GM18498 (cell line): ENCODE data around the gene LGALSL.

Experiments used
- ATAC-seq: cut with Tn5 transposase; IDR thresholded peaks from one replicate; pipeline ENCODE4 v1.9.1; 2021; ENCODE audit warnings: mild to moderate bottlenecking, moderate library complexity; ENCODE audit not compliant: unreplicated experiment

Gene LGALSL

GRCh38 chr2:64453770-64454385 lies at the start of gene LGALSL:
Gene LGALSL, plus strand, starts transcription at chr2:64454162. Its CDS starts 384 bp downstream, at chr2:64454546.
- ATAC-seq = peak; percentile 80

GRCh38 chr2:64404743-64405142 lies 49.2 kb upstream of the LGALSL start:
- no peak for ATAC-seq

DNA sequence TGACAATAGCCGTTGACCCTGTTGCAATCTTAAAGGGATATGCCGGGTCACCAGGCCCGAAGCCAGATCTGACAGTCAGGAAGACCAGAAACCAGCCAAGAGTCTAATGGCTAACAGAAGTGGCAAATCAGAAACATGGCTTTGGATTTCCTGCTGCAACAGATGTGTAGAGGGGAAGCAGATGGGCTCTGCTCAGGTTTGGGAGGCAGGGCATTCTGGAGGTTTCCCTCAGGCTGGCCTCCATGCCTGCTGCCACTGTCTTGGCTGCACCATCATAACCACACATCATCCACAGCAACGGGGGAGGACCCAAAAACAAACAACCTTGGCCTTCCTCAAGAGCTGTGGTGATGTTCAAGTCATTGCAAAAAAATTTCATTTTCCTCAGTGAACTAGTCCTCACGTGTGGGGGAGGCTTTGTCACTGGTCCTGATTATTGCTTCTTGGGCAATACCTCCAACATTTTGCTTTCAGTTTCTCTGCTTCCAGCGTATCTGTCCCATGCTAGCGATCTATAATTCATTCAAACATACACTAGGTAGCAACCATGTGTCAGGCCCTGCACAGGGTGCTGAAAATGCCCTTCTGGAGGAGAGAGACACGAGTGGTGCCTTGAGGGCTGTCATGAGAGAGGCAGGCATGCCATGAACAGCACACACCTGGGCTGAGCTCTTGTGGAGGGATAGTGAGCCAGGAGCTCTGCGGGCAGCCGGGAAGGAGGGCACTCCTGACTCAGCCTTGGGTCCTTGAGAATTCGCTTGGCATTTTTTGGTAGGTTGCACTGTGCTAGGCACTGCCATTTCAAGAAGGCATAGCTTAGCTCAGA lies 48.2 kb upstream of the LGALSL start:
- no peak for ATAC-seq

- ATAC-seq = no peak
Observed at GRCh38 chr2:64406407-64406774, 47.6 kb upstream of the LGALSL start.

GRCh38 chr2:64408031-64408430 lies 45.9 kb upstream of the LGALSL start:
- no peak for ATAC-seq

- no peak for ATAC-seq
Observed at GRCh38 chr2:64410671-64411070, 43.3 kb upstream of the LGALSL start.

DNA sequence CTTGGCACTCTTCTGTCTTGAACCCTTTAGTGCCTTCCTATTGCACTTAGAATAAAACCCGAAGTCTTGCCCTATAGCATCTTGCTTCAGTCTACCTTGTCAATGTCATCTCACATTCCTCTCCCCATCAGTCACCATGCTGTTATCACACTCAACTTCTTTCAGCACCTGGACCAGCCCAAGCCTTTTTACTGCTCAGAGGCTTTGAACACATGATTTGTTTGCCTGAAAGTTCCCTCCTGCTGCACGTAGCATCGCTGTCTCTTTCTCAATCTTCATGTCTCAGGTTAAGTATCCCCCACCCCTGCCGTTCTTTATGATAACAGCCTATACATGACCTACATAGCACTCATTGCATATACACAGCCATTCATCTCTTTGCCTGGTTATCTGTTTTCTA lies 41.3 kb upstream of the LGALSL start:
- ATAC-seq = no peak

DNA sequence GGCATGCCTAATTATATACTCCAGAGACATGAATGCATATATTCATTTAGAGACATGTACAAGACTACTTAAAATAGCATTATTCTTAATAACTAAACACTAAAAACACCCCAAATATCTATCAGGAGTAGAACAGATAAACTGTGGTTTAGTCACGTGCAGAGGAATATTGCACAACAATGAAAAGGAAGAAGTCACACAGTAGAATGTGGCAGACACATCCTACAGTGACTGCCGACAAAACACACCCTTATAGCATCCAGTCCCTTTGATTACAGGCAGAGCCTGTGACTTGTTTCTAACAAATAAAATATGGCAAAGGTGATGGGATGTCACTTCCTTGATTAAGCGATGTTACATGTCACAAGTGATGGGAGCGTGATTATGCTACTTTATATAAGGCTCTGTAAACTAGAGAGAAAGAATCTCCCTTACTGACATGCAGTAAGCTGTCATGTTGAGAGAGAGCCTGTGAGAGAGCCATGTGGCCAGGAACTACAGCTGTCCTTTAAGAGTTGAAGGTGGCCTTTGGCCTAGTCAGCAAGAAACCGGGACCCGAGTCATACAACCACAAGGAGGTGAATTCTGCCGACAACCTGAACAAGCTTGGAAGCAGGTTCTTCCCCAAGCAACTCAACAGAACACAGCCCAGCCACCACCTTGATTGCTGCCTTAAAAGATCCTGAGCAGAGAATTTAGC lies 39.1 kb upstream of the LGALSL start:
- no peak for ATAC-seq

DNA sequence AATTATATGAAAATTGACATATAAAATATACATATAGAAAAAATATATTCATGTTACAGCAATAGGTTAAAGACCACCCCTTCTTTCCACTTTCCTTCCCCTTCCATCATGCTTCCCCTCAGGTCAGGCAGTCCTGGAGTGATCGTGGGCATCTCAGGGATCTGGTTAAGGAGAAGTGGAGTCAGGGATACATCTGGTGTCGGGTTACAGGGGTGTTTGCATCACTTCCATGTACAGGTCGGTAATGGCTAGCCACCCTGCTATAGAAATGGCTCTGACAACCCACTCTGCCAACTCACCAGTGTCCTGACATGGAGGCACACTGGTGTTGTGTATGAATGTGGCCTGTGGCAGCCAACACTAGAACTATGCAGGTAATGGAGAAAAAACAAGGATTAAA lies 36.3 kb upstream of the LGALSL start:
- no peak for ATAC-seq

GRCh38 chr2:64419596-64420165 lies 34.3 kb upstream of the LGALSL start:
- no peak for ATAC-seq

GRCh38 chr2:64420677-64421076 lies 33.3 kb upstream of the LGALSL start:
- no peak for ATAC-seq

DNA sequence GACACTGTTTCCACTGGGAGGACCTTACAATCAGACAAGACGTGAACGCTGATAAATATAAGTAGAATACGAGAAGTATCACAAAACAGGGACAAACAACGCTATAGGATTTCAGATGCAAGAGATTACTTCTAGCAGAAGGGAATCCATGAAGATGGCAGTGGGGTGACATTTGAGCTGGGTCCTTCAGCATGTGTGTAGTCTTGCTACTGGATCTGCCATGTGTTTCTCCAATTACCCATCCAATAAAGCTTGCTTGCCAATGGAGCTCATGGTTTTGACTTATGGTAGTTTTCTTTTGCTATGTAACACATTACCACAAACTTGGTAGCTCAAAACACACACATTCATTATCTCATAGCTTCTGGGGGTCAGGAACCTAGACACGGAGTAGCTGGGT lies 32.8 kb upstream of the LGALSL start:
- ATAC-seq = no peak

DNA sequence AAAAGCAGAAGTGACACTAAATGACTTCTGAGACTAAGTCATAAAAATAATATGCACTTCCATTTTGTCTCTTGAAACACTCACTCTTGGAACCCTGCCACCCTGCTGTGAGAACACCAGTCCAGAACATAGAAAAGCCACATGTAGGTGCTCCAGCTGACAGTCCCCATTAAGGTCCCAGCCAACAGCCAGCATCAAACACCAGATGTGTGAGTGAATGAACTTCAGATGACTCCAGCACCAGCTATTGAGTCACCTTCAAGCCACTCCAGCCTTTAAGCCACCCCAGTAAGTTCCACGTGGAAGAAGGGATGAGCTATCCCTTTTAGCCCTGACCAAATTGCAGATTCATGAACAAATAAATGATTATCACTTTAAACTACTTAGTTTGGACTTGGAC lies 31.5 kb upstream of the LGALSL start:
- no peak for ATAC-seq

GRCh38 chr2:64423303-64423702 lies 30.7 kb upstream of the LGALSL start:
- no peak for ATAC-seq

- ATAC-seq = no peak
Observed at GRCh38 chr2:64424416-64424987, 29.5 kb upstream of the LGALSL start.

DNA sequence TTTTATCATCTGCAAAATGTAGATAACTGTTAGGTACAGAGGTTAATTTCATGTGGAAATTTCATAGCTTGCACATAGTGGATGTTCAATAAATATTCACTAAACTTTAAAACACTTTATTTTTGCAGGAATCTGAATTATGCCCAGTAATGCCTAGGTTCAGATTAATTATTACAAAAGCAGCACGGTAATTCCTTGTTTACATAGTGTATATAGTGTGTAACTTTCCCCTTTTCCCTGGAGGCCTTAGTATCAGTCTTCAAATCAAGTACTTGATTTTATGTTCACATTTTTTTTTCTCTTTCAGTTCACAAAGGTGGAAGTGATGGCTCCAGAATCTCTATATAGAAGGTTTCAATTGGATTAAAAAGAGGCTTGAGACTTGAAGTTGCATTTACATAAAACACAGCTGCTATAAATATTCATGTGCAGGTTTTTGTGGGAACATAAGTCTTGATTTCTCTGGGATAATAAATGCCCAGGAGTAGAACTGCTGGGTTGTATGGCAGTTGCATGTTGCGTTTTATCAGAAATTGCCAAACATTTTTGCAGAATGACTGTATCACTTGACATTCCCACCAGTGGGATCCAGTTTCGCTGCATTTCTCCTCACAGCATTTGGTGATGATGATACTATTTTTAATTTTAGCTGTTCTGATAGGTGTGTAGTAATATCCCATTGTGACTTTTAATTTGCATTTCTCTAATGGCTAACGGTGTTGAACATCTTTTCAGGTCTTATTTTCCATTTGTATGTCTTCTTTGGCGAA lies 27.6 kb upstream of the LGALSL start:
- ATAC-seq = no peak

GRCh38 chr2:64434039-64434657 lies 19.8 kb upstream of the LGALSL start:
- ATAC-seq = no peak

DNA sequence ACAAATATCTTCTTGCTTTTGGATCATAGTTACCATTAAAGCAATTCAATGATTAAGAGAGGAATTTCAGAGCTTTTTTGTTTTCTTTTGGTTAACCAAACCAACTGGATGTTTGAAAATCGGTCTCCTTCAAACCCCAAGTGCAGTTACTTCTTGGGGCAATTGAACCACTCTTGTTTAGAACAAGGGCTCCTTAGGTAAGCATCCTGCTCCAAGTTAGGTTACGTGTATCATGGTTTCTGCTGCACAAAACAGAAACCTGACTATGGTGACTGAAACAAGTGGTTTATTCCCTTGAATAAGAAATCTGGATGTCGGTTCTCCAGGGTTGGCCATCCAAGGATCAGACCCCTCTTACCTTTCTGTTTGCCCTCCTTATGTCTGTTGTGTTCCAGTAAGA lies 16.1 kb upstream of the LGALSL start:
- no peak for ATAC-seq

DNA sequence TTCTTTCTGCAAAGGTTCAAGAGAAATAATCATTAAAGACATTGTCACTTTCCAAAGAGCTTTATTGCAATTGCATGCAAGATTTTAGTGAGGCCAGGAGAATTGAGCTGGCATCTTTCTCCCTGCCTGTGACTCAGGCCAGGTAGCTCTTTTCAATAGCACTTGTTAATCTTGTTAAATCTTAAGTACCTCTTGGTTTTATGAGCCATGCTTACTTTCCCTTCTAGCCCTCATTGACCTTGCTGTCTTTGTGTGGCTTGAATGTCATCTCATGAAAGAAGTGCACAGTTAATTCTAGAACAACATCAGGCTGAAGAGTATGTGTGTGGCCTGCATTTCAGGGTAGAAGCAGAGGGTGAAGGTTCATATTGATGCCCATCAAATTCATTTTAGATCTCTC lies 14.8 kb upstream of the LGALSL start:
- ATAC-seq = no peak

GRCh38 chr2:64440843-64441242 lies 13.1 kb upstream of the LGALSL start:
- ATAC-seq = no peak
